Measurements from ENCODE around the gene TMX2. TPM values are rescaled to one million over a fixed set of nuclear protein-coding genes. Genes with fewer than 3 reads are reported as not detected.
A peak's percentile ranks its signal among the peaks of the same experiment; 100 is the strongest.

The TMX2 gene
- total RNA-seq, 1 donor from 2014 or later, result 64.2 TPM

- DNase-seq (peak; percentile 99), ATAC-seq (peak; percentile 95 to 97)
- Histone ChIP-seq H3K27me3 (ENCODE audit: low read depth) (no peaks in the 10 kb centered on the region), H3K4me3 (peak within 1 kb of the TSS; percentile 91), H3K9me3 (no peaks in the 10 kb centered on the region), H3K4me1 (peaks cover 32% of the 10 kb centered on the region), H3K27ac (peak within 1 kb of the TSS; percentile 98), H3K36me3 (peaks cover 19% of the 10 kb centered on the region)
- intact Hi-C loops (cut with DNase I), result no loop called here
- TF ChIP-seq CTCF (IDR thresholded peaks at IDR 0.05), result peak; percentile 55
Observed at GRCh38 chr11:57667736-57668433, 44.5 kb upstream of the TMX2 start, which contains the start of gene ZDHHC5. TSS of gene ZDHHC5 (plus strand) at chr11:57668114. CDS start at chr11:57673091, 4,977 bp downstream.

- DNase-seq (peak; percentile 63), ATAC-seq (peak; percentile 5 to 23)
- peaks cover 21% of the 10 kb centered on the region for H3K36me3 ChIP-seq
- peak overlapping the region; percentile 98 for H3K27ac ChIP-seq
- H3K27me3 ChIP-seq (ENCODE audit: low read depth), result no peaks in the 10 kb centered on the region
- no peak for TF ChIP-seq CTCF (IDR thresholded peaks at IDR 0.05)
- H3K4me1 ChIP-seq, result peaks cover 32% of the 10 kb centered on the region
- intact Hi-C loops (cut with DNase I), result no loop called here
- H3K9me3 ChIP-seq, result no peaks in the 10 kb centered on the region
- H3K4me3 ChIP-seq, result peak overlapping the region; percentile 91
Observed at GRCh38 chr11:57668434-57668782, 44.0 kb upstream of the TMX2 start.

DNA sequence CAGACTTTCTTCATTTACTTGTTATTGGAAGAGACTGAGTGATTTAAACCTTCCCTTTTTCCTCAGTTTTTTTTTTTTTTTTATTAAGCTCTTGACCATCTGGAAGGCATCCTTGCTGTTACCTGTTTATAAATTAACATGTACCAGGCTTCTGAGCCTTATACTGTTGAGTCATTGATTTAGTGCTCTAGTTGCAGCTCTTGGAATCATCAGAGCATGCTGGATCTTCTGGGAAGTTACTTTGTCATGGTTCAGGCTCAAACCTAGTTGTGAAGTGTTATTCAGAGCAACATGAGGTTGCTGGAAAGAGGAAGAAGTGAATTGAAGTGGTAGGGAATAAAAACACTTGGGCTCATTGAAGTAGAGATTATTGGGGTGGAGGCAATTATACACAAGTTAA is 38.1 kb upstream of the TMX2 start:
- intact Hi-C loops (cut with DNase I), result no loop called here
- peaks cover 45% of the 10 kb centered on the region for H3K4me1 ChIP-seq

DNA sequence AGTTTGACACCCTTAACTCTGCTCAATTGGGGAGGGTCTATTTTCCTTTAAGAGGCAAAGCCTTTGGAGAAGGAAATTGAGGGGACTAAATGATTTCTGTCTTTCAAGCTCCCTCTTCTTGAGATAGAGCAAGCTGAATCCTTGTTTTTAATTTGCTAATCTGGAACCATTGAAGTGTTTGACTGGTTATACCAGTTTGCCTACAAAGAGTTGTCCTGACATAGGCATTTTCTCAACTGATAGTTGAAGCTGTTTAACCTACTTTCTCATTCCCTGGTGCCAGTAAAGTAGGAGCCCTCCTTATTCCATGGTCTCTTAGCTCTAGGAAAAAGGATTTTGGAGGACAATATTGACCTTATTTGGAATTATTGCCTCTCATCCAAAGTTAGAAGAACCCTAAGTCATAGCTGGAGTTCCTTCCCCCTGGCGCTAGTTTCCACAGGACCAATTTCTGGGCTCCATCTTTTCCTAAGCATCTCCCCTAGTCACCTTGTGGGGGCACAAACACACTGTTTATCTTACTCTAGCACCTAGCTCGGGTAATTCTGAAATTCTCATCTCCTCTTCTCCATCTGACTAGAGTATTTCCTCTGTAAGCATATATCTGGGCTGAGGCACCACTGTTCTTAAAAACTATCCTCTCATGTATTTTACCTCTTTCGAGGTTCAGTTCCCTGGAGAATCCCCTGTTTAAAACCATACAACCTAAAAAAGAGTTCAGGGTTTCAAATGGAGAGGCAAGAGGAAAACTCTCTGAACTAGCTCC is 37.0 kb upstream of the TMX2 start:
- no peak for TF ChIP-seq CTCF (IDR thresholded peaks at IDR 0.05)
- ATAC-seq (peak in 1 of 2 donors; percentile 51), DNase-seq (no peak)
- Histone ChIP-seq H3K4me1 (peaks cover 38% of the 10 kb centered on the region), H3K4me3 (no peak overlapping the region), H3K36me3 (peaks cover 79% of the 10 kb centered on the region), H3K27me3 (ENCODE audit: low read depth) (no peaks in the 10 kb centered on the region), H3K27ac (no peak overlapping the region), H3K9me3 (no peaks in the 10 kb centered on the region)
- intact Hi-C loops (cut with DNase I), result no loop called here

More for the DNA sequence above, 38.1 kb upstream of the TMX2 start:
- no peak for TF ChIP-seq CTCF (IDR thresholded peaks at IDR 0.05)
- Histone ChIP-seq H3K27ac (no peak overlapping the region), H3K27me3 (ENCODE audit: low read depth) (no peaks in the 10 kb centered on the region), H3K36me3 (peaks cover 74% of the 10 kb centered on the region), H3K4me3 (no peak overlapping the region), H3K9me3 (no peaks in the 10 kb centered on the region)
- DNase-seq (no peak), ATAC-seq (no peak)

DNA sequence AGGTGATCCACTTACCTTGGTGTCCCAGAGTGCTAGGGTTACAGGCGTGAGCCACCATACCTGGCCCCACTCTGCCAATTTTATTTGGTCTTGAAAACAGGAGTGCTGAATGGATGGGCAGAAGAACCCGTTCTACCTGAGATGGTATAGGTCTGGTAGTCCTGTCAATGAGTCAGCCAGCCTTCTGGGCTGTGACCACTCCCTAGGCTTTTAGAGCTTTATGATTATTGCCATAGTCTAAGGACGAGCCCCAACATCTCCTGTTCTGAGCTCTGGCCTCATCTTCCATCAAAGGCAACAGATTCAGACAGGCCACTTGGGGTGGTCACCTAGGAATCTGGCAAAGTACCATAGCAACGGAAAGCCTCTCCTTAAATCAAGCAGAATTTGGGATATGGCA is 33.0 kb upstream of the TMX2 start:
- H3K9me3 ChIP-seq, result no peaks in the 10 kb centered on the region
- H3K27ac ChIP-seq, result no peak overlapping the region
- DNase-seq, result no peak
- ATAC-seq, result no peak
- H3K4me1 ChIP-seq, result peaks cover 27% of the 10 kb centered on the region
- H3K36me3 ChIP-seq, result peaks cover 88% of the 10 kb centered on the region
- intact Hi-C loops (cut with DNase I), result no loop called here
- no peak overlapping the region for H3K4me3 ChIP-seq
- H3K27me3 ChIP-seq (ENCODE audit: low read depth), result no peaks in the 10 kb centered on the region
- no peak for TF ChIP-seq CTCF (IDR thresholded peaks at IDR 0.05)

Measured in lower lobe of right lung (tissue), 2 donors.